K562 (cell line): ENCODE measurements around the gene SMOC2. TPM values are rescaled to one million over a fixed set of nuclear protein-coding genes. Genes with fewer than 3 reads are reported as not detected.

Experiments used
- ATAC-seq: fragments of 200-7000 bp; cut with Tn5 transposase; 3 replicates; pipeline ENCODE4 v1.9.1; 2020; ENCODE audit warnings: moderate library complexity
- BruUV-seq: library from RNA; stranded (reverse); fragments of 400-500 nt; replicated peaks from 2 replicates; lab custom pipeline; 2021; lab: Mats Ljungman, UMichigan
- CTCF ChIA-PET: fragments of 300-600 bp; formaldehyde crosslinking; extraction: SDS; loops from one replicate; lab custom pipeline; 2021; ENCODE audit warnings: low intra/inter-chr PET ratio; lab: Yijun Ruan, JAX
- POLR2A ChIA-PET: fragments of 300-600, 350-650 bp; sonication (Branson Sonifier 250); formaldehyde crosslinking; extraction: SDS; loops from one replicate; lab custom pipeline; 2021; ENCODE audit warnings: antibody characterized with exemption, inconsistent platforms; lab: Yijun Ruan, JAX
- DNase-seq, 4 experiments: peaks; one replicate each; pipeline versions ENCODE4 v3.0.0 to v3.0.0-alpha.2; 2011 to 2018; ENCODE audit warnings: low spot score in 3 of 4, mixed read lengths in 3 of 4; ENCODE audit errors: extremely low read depth in 1 of 4
- FAIRE-seq: peaks from 2 replicates; lab custom pipeline; 2011; peaks lifted over from hg19 to GRCh38; lab: Jason Lieb, UNC
- H2AFZ ChIP-seq: 2 replicates; pipeline ENCODE4 v1.6.0; 2011; ENCODE audit warnings: low read depth, low read length, control low read depth, inconsistent platforms
- H3K27ac ChIP-seq: fragments of 200-600 bp; 3 replicates; pipeline ENCODE4 v1.8.0; 2011; ENCODE audit warnings: low read depth, mild to moderate bottlenecking, control low read depth, inconsistent platforms, low read length, moderate library complexity, mixed read lengths; ENCODE audit errors: extremely low read depth
- H3K27me3 ChIP-seq, 2 experiments: fragments of 300-600 bp in 1 of 2; 2 replicates in 1 of 2; 3 replicates in 1 of 2; pipeline versions ENCODE4 v1.6.0 to v1.8.0; 2011; ENCODE audit warnings: inconsistent platforms in 2 of 2, low read length in 2 of 2, mild to moderate bottlenecking in 1 of 2, mixed read lengths in 1 of 2, moderate library complexity in 1 of 2; ENCODE audit not compliant: control insufficient read depth in 2 of 2, insufficient read depth in 2 of 2
- H3K36me3 ChIP-seq: fragments of 300-600 bp; 3 replicates; pipeline ENCODE4 v1.8.0; 2011; ENCODE audit warnings: mild to moderate bottlenecking, low read length, inconsistent platforms; ENCODE audit not compliant: control insufficient read depth, insufficient read depth
- H3K4me1 ChIP-seq, 2 experiments: fragments of 200-600 bp in 1 of 2; replicated peaks in 1 of 2; 2 replicates in 1 of 2; 3 replicates in 1 of 2; pipeline versions ENCODE4 v1.5.1 to v1.8.0; 2011; ENCODE audit warnings: inconsistent platforms in 2 of 2, low read length in 2 of 2, mild to moderate bottlenecking in 1 of 2, mixed read lengths in 1 of 2, moderate library complexity in 1 of 2; ENCODE audit not compliant: control insufficient read depth in 2 of 2, insufficient read depth in 2 of 2
- H3K4me2 ChIP-seq: 2 replicates; pipeline ENCODE4 v1.6.1; 2011; ENCODE audit warnings: low read length, control low read depth, inconsistent platforms, mixed read lengths; ENCODE audit not compliant: insufficient read depth
- H3K4me3 ChIP-seq: fragments of 200-600 bp; sonication (generic), shearing (Covaris generic); 2 replicates; pipeline ENCODE4 v1.5.1; 2016; ENCODE audit warnings: control low read depth, inconsistent platforms
- H3K79me2 ChIP-seq: fragments of 200-600 bp; 3 replicates; pipeline ENCODE4 v1.8.0; 2011; ENCODE audit warnings: low read length, inconsistent platforms; ENCODE audit not compliant: control insufficient read depth, insufficient read depth
- H3K9ac ChIP-seq, 2 experiments: 2 replicates each; pipeline versions ENCODE4 v1.6.0 to v1.6.1; 2011; ENCODE audit warnings: low read depth in 2 of 2, low read length in 2 of 2, control low read depth in 1 of 2, inconsistent platforms in 1 of 2, mild to moderate bottlenecking in 1 of 2, mixed read lengths in 1 of 2; ENCODE audit not compliant: insufficient read depth in 1 of 2
- H3K9me1 ChIP-seq: one replicate; pipeline ENCODE4 v1.6.0; 2011; ENCODE audit warnings: inconsistent platforms, mild to moderate bottlenecking, low read length, moderate library complexity; ENCODE audit not compliant: control insufficient read depth, insufficient read depth
- H3K9me3 ChIP-seq: replicated peaks from 2 replicates; pipeline ENCODE4 v1.5.1; 2011; ENCODE audit warnings: low read depth, low read length, inconsistent platforms; ENCODE audit not compliant: control insufficient read depth, insufficient read depth
- H4K20me1 ChIP-seq: replicated peaks from 2 replicates; pipeline ENCODE4 v1.6.1; 2011; ENCODE audit warnings: low read length, inconsistent platforms, mixed read lengths; ENCODE audit not compliant: control insufficient read depth, insufficient read depth
- CEBPG ChIP-seq, 3 experiments: fragments of 200-800 bp in 1 of 3; sonication (Bioruptor generic) in 1 of 3; sonication (generic) in 1 of 3; formaldehyde crosslinking in 1 of 3; IDR thresholded peaks in 2 of 3; conservative IDR thresholded peaks in 1 of 3; 2 replicates each; pipeline versions ENCODE4 v1.6.1 to v1.8.0; 2016 to 2022; ENCODE audit warnings: missing compliant biosample characterization in 2 of 3, missing genetic modification characterization in 2 of 3, mild to moderate bottlenecking in 1 of 3, missing genetic modification reagents in 1 of 3
- HDGF ChIP-seq: fragments of 450-650 bp; IDR thresholded peaks from 2 replicates; pipeline ENCODE4 v1.6.1; 2016
- HLTF ChIP-seq: fragments of 450-650 bp; IDR thresholded peaks from 2 replicates; pipeline ENCODE4 v1.6.1; 2016
- OTX1 ChIP-seq: fragments of 450-650 bp; formaldehyde crosslinking; IDR thresholded peaks from 2 replicates; pipeline ENCODE4 v1.4.0; 2022; ENCODE audit warnings: mild to moderate bottlenecking
- SAFB ChIP-seq: fragments of 200-400 bp; formaldehyde crosslinking; IDR thresholded peaks from 2 replicates; pipeline ENCODE4 v1.6.1; 2017; ENCODE audit warnings: low read depth, low read length, borderline replicate concordance
- TEAD1 ChIP-seq, 2 experiments: fragments of 450-650 bp in 1 of 2; sonication (generic) in 1 of 2; formaldehyde crosslinking; IDR thresholded peaks; 2 replicates each; pipeline versions ENCODE4 v1.4.0 to v1.8.0; 2020 to 2022; ENCODE audit warnings: mild to moderate bottlenecking in 2 of 2, missing genetic modification reagents in 1 of 2
- TOE1 ChIP-seq, 2 experiments: fragments of 450-650 bp in 1 of 2; sonication (generic) in 1 of 2; formaldehyde crosslinking in 1 of 2; IDR thresholded peaks; 2 replicates each; pipeline versions ENCODE4 v1.7.1 to v1.8.0; 2016 to 2022; ENCODE audit warnings: borderline replicate concordance in 2 of 2, mild to moderate bottlenecking in 2 of 2, antibody characterized with exemption in 1 of 2, inconsistent platforms in 1 of 2, low read depth in 1 of 2, missing genetic modification reagents in 1 of 2, moderate library complexity in 1 of 2
- WGBS: fragments of 100-300 bp; shearing (Covaris generic); methylation state at CpG from one replicate; pipeline ENCODE4 v1.1.6; 2016; ENCODE audit warnings: low coverage, mixed read lengths; ENCODE audit not compliant: insufficient coverage; ENCODE audit errors: missing lambda C conversion rate; 5-methylcytosine and 5-hydroxymethylcytosine counted together
- in situ Hi-C: fragments of 300-500 bp; cut with MboI; formaldehyde crosslinking; loops from 4 replicates; pipeline ENCODE4 v1.15.0; 2018; ENCODE audit warnings: inconsistent platforms, mixed read lengths
- intact Hi-C: fragments of 100-400 bp; cut with micrococcal nuclease; formaldehyde crosslinking; loops from 2 replicates; pipeline ENCODE4 v1.14.2; 2022
- polyA plus RNA-seq, 8 experiments: library from polyadenylated mRNA; depleted of rRNA in 4 of 8; stranded (reverse) in 5 of 8; unstranded in 3 of 8; fragments of >200 nt; fragmentation: Nextera tagmentation in 2 of 8; fragmentation: Illumina TruSeq in 1 of 8; extraction: Ambion mirVana in 2 of 8; extraction: Trizol in 1 of 8; gene quantifications; 2 replicates each; pipeline versions ENCODE4 v1.2.1 to v1.2.3, GENCODE V29; 2011 to 2014; ENCODE audit warnings: inconsistent platforms in 1 of 8, missing spikeins in 1 of 8
- total RNA-seq, 7 experiments: library from RNA; depleted of rRNA in 6 of 7; stranded (reverse); fragments of >200 nt in 6 of 7; fragmentation: Illumina TruSeq in 2 of 7; extraction: Trizol in 2 of 7; gene quantifications; 2 replicates each; pipeline versions ENCODE4 v1.2.1 to v1.2.3, GENCODE V29; 2011 to 2021; ENCODE audit warnings: low replicate concordance in 1 of 7
- TF ChIP-seq, protein P1 (sequence below): fragments of 450-650 bp; formaldehyde crosslinking; IDR thresholded peaks from 2 replicates; pipeline ENCODE4 v1.4.0; 2022; ENCODE audit warnings: mild to moderate bottlenecking, moderate library complexity
- TF ChIP-seq, protein P2 (sequence below): fragments of 450-650 bp; conservative IDR thresholded peaks from 2 replicates; pipeline ENCODE4 v1.6.1; 2016; ENCODE audit warnings: missing genetic modification characterization, low read depth, mild to moderate bottlenecking, missing compliant biosample characterization, moderate library complexity
- TF ChIP-seq, protein P3 (sequence below): fragments of 150-350 bp; IDR thresholded peaks from 2 replicates; pipeline ENCODE4 v1.6.1; 2014; ENCODE audit warnings: low read depth, mild to moderate bottlenecking, low read length, borderline replicate concordance

SMOC2 gene
- total and polyA plus RNA-seq, 9 of the 15 experiments (the other 6 are each of a cell fraction or from before 2014, with no cell fraction given): 0.45 to 2.3 (median 1.1) TPM

DNA sequence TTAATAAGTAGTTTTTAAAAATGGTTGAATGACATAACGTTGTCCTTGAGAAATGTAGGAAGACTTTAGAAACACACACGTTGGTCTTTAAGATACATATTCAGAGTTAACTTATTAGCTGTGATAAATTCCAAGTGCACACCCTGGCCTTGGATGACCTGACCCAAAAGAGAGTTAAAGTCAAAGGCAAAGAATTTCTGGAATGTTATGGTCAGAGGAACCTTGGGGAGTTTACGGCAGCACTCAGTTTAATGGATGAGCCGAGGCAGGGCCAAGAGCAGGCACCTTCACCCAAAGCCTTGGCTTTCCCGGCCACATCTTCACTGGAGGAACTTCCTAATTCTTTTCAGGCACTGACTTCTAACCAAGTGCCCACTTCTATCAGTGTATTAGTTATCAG is 200.5 kb downstream of the SMOC2 start:
- no peak overlapping the region for H3K9ac ChIP-seq

More for the DNA sequence above, 200.5 kb downstream of the SMOC2 start:
- no peak for ATAC-seq
- TF ChIP-seq, protein P1, sequence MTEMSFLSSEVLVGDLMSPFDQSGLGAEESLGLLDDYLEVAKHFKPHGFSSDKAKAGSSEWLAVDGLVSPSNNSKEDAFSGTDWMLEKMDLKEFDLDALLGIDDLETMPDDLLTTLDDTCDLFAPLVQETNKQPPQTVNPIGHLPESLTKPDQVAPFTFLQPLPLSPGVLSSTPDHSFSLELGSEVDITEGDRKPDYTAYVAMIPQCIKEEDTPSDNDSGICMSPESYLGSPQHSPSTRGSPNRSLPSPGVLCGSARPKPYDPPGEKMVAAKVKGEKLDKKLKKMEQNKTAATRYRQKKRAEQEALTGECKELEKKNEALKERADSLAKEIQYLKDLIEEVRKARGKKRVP (CRISPR knock-in tag): no peak
- TF ChIP-seq HDGF: no peak
- no peak for TF ChIP-seq SAFB
- no peak for TF ChIP-seq TOE1 (IDR thresholded peaks at IDR 0.05; ENCODE audit: borderline replicate concordance)
- no peak for TF ChIP-seq TOE1 (CRISPR knock-in tag; IDR thresholded peaks at IDR 0.05; ENCODE audit: borderline replicate concordance, low read depth)
- TF ChIP-seq, protein P2, sequence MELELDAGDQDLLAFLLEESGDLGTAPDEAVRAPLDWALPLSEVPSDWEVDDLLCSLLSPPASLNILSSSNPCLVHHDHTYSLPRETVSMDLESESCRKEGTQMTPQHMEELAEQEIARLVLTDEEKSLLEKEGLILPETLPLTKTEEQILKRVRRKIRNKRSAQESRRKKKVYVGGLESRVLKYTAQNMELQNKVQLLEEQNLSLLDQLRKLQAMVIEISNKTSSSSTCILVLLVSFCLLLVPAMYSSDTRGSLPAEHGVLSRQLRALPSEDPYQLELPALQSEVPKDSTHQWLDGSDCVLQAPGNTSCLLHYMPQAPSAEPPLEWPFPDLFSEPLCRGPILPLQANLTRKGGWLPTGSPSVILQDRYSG: no peak
- no peak for TF ChIP-seq HLTF
- TF ChIP-seq, protein P3, sequence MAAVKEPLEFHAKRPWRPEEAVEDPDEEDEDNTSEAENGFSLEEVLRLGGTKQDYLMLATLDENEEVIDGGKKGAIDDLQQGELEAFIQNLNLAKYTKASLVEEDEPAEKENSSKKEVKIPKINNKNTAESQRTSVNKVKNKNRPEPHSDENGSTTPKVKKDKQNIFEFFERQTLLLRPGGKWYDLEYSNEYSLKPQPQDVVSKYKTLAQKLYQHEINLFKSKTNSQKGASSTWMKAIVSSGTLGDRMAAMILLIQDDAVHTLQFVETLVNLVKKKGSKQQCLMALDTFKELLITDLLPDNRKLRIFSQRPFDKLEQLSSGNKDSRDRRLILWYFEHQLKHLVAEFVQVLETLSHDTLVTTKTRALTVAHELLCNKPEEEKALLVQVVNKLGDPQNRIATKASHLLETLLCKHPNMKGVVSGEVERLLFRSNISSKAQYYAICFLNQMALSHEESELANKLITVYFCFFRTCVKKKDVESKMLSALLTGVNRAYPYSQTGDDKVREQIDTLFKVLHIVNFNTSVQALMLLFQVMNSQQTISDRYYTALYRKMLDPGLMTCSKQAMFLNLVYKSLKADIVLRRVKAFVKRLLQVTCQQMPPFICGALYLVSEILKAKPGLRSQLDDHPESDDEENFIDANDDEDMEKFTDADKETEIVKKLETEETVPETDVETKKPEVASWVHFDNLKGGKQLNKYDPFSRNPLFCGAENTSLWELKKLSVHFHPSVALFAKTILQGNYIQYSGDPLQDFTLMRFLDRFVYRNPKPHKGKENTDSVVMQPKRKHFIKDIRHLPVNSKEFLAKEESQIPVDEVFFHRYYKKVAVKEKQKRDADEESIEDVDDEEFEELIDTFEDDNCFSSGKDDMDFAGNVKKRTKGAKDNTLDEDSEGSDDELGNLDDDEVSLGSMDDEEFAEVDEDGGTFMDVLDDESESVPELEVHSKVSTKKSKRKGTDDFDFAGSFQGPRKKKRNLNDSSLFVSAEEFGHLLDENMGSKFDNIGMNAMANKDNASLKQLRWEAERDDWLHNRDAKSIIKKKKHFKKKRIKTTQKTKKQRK: no peak
- no peak for TF ChIP-seq OTX1 (CRISPR knock-in tag)
- TF ChIP-seq TEAD1 (CRISPR knock-in tag; IDR thresholded peaks at IDR 0.05): no peak
- TF ChIP-seq CEBPG (CRISPR knock-in tag; IDR thresholded peaks at IDR 0.05): no peak
- no peak for TF ChIP-seq CEBPG (tag; conservative IDR thresholded peaks at IDR 0.05 in 1 of 2, IDR thresholded peaks at IDR 0.05 in 1 of 2)
- Histone ChIP-seq H3K79me2 (no peaks in the 10 kb centered on the region), H4K20me1 (peaks cover 4% of the 10 kb centered on the region; the same call in 1 of the 2 replicates), H3K4me2 (no peak overlapping the region), H3K27ac (no peak overlapping the region), H3K9me1 (no peaks in the 10 kb centered on the region), H3K4me1 (no peaks in the 10 kb centered on the region), H3K27me3 (peaks cover 4 to 40% of the 10 kb centered on the region in 2 experiments; a peak in 3 of 5 replicates), H3K4me3 (no peak overlapping the region), H3K36me3 (no peaks in the 10 kb centered on the region), H3K9me3 (no peaks in the 10 kb centered on the region), H2AFZ (no peak overlapping the region)
- ChIA-PET POLR2A (no interaction called here), CTCF (no interaction called here)
- no peak for DNase-seq
- no peak for FAIRE-seq
- no TSS peak for BruUV-seq
- WGBS: 7% methylated on average over 5 of the region's 5 CpGs
- in situ Hi-C loops (no loop called here), intact Hi-C loops (no loop called here)
